ENCODE results near the gene TP53TG5. TPM values are rescaled to one million over a fixed set of nuclear protein-coding genes. Genes with fewer than 3 reads are reported as not detected.

The TP53TG5 gene
- polyA plus RNA-seq, 1 experiment, result not detected

DNA sequence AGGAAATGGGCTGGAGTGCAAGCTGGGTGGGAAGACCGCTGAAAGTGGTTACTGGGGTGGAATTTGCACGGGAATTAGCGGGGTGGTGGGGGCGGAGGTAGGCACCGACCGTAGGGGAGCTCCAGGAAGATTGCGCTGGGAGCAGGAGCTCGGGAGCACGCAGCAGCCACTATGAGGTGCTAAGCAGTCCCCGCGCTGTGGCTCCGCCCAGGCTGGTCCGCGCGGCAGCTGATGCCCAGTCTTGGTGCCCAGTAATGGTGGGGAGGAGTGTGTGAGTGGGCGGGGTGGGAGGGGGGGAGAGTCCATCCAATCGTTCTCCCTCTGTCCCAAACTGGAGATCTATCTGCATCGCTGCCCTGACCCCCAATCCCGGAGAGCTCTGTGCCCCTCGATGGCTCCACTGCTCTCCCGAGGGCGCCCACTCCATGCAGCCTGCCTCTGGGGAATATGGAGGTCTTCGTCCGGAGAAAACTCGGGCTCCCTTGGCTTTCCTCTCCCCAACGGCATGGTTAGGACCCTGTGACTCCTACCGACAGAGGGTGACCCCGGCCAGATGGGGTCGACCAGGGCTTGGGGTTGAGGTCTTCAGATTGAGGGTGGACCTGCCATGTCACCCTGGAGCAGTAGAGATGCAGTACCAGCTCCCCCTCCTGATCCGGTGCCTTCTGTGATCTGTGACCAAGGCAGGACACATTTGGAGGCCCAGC, 5.3 kb downstream of the TP53TG5 start:
- peaks cover 3% of the 10 kb centered on the region; the same call in 1 of the 2 replicates for H3K36me3 ChIP-seq (ENCODE audit: control insufficient read depth, insufficient read depth, low read length)
- no peak for DNase-seq (ENCODE audit: low read depth)
- POLR2A ChIA-PET, result interaction anchor here (0.6 kb wide), 1 partner anchor 32 kb away, joined by 4 read pairs; no protein-coding TSS in a partner anchor
- CTCF ChIA-PET, result interaction anchor here (0.9 to 13.8 kb wide), 24 partner anchors 9 to 408 kb away, joined by 3 to 101 read pairs (median 6); partner anchors contain the start of genes PIGT and SYS1
- TF ChIP-seq, protein P1, sequence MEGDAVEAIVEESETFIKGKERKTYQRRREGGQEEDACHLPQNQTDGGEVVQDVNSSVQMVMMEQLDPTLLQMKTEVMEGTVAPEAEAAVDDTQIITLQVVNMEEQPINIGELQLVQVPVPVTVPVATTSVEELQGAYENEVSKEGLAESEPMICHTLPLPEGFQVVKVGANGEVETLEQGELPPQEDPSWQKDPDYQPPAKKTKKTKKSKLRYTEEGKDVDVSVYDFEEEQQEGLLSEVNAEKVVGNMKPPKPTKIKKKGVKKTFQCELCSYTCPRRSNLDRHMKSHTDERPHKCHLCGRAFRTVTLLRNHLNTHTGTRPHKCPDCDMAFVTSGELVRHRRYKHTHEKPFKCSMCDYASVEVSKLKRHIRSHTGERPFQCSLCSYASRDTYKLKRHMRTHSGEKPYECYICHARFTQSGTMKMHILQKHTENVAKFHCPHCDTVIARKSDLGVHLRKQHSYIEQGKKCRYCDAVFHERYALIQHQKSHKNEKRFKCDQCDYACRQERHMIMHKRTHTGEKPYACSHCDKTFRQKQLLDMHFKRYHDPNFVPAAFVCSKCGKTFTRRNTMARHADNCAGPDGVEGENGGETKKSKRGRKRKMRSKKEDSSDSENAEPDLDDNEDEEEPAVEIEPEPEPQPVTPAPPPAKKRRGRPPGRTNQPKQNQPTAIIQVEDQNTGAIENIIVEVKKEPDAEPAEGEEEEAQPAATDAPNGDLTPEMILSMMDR (IDR thresholded peaks at IDR 0.05; ENCODE audit: insufficient read depth, low read depth, low read length), result no peak
- H3K4me3 ChIP-seq (ENCODE audit: low read depth, low read length), result no peak overlapping the region
- H3K27me3 ChIP-seq (ENCODE audit: control insufficient read depth, insufficient read depth, low read length), result no peaks in the 10 kb centered on the region

DNA sequence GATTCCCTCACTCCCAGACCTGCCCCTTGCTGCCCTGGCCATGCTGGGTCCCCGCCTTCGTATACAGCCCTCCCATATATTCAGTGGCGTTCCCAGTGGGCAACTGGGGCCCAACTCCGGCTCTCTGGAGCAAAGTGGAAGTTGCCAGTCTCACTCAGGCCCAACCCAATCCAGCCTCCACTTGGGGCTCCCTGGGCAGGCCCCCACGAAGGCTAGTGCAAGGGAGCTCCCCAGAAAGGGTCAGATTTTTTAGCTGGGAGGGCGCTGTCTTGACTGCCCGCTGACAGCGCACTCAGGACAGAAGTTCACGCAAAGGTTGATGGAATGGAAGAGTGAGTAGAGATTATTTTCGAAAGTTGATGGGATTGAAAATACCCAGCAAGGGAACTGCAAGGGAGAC, 5.9 kb downstream of the TP53TG5 start:
- no peak for DNase-seq (ENCODE audit: low read depth)
- POLR2A ChIA-PET, result no interaction called here
- TF ChIP-seq, protein P1 (IDR thresholded peaks at IDR 0.05; ENCODE audit: insufficient read depth, low read depth, low read length), result no peak
- Histone ChIP-seq H3K4me3 (ENCODE audit: low read depth, low read length) (no peak overlapping the region), H3K27me3 (ENCODE audit: control insufficient read depth, insufficient read depth, low read length) (no peaks in the 10 kb centered on the region), H3K36me3 (ENCODE audit: control insufficient read depth, insufficient read depth, low read length) (peaks cover 6% of the 10 kb centered on the region; the same call in 1 of the 2 replicates)
- CTCF ChIA-PET, result interaction anchor here (0.7 to 13.8 kb wide), 10 partner anchors 8 to 408 kb away, joined by 3 to 101 read pairs (median 10); partner anchors contain the start of gene SYS1

DNA sequence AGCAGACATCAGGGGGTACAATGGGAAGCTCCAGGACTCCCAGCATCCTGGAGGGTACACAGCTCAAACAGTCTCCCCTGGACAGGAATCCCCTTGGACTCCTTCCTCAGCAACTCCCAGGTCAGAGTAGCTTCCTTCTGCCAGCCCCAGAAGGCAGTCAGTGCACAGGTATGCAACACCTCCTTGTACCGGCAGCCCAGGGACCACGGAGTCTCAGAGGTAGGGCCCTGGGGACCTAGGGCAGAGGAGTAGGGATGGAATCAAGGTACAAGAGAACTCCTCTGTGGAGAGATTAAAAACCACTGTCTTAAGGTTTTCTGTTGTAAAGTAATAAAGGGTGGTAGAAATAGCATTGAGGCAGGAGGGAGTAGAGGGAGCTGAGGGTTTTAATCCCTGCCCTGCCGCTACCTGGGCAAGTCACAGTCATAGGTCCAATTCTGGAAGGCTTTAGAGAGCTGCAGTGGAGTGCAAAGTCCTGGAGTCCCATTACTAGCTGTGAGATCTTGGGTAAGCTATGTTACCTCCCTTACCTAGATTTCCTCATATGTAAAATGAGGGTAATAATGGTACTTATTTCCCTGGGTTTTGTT, 7.5 kb downstream of the TP53TG5 start:
- POLR2A ChIA-PET, result no interaction called here

DNA sequence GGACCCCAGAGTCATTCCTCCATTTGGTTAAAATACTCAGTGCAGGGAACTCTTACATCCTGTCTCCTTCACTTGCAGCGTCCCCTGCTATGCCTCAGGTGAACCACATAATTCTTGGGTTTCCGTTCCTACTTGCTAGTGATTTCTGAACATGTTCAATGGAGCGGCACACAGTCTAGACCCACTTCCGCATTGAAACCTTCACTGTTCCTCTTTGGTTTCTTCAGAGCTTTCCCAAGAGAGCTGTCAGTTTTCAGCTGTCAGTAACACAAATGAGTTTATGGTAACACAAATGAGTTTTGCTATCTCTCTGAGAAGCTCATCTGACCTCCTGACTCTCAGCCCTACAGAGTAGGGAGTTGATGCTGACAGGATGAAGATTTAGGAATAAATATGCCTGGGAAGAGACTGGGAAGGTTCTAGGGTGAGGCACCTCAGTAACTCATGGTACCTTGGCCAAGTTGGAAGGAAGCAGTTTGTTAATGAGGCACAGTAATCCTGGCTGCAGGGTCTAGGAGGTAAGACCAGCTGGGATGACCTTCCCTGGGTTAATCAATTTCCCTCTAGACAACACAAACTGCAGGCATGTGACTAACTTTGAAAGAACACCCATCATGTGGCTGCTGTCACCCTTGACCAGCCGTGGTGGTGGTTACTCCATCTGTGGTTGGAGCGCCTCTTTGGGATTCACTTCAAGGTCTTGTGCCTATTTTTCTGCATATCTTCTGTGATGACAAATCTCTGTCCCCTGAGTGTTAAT, 9.7 kb downstream of the TP53TG5 start:
- Histone ChIP-seq H3K27me3 (ENCODE audit: control insufficient read depth, insufficient read depth, low read length) (no peaks in the 10 kb centered on the region), H3K4me3 (ENCODE audit: low read depth, low read length) (no peak overlapping the region), H3K36me3 (ENCODE audit: control insufficient read depth, insufficient read depth, low read length) (peaks cover 16% of the 10 kb centered on the region)
- no peak for DNase-seq (ENCODE audit: low read depth)
- POLR2A ChIA-PET, result no interaction called here
- TF ChIP-seq, protein P1 (IDR thresholded peaks at IDR 0.05; ENCODE audit: insufficient read depth, low read depth, low read length), result no peak
- CTCF ChIA-PET, result interaction anchor here (1.3 to 13.8 kb wide), 2 partner anchors 54 to 68 kb away, joined by 4 to 101 read pairs; no protein-coding TSS in a partner anchor

More for the DNA sequence above, 7.5 kb downstream of the TP53TG5 start:
- no peak overlapping the region for H3K4me3 ChIP-seq (ENCODE audit: low read depth, low read length)
- TF ChIP-seq, protein P1 (IDR thresholded peaks at IDR 0.05; ENCODE audit: insufficient read depth, low read depth, low read length), result no peak
- H3K36me3 ChIP-seq (ENCODE audit: control insufficient read depth, insufficient read depth, low read length), result peaks cover 16% of the 10 kb centered on the region
- CTCF ChIA-PET, result interaction anchor here (0.5 to 13.8 kb wide), 6 partner anchors 7 to 401 kb away, joined by 3 to 101 read pairs (median 4); partner anchors contain the start of gene SYS1
- no peak for DNase-seq (ENCODE audit: low read depth)
- H3K27me3 ChIP-seq (ENCODE audit: control insufficient read depth, insufficient read depth, low read length), result no peaks in the 10 kb centered on the region
